OCI-LY1 (cell line): ENCODE measurements around the gene MEOX2.

ENCODE experiments used
- H2AFZ ChIP-seq: fragments of 200-600 bp; sonication (generic), shearing (Covaris generic); 2 replicates; pipeline ENCODE4 v1.6.0; 2014; ENCODE audit warnings: antibody characterized with exemption, mild to moderate bottlenecking, low read length
- H3F3A ChIP-seq: fragments of 200-600 bp; sonication (generic), shearing (Covaris generic); 2 replicates; pipeline ENCODE4 v1.6.0; 2014; ENCODE audit warnings: mild to moderate bottlenecking, antibody characterized with exemption, low read length, moderate library complexity; ENCODE audit not compliant: insufficient read depth
- H3K27ac ChIP-seq: fragments of 200-600 bp; sonication (generic); 2 replicates; pipeline ENCODE4 v1.5.1; 2014; ENCODE audit warnings: low read length, mixed run types, mild to moderate bottlenecking, low read depth; ENCODE audit not compliant: poor library complexity, severe bottlenecking
- H3K27me3 ChIP-seq: fragments of 200-600 bp; sonication (generic); 2 replicates; pipeline ENCODE4 v1.6.0; 2014; ENCODE audit warnings: antibody characterized with exemption, mild to moderate bottlenecking, low read length, moderate library complexity; ENCODE audit not compliant: insufficient read depth
- H3K36me3 ChIP-seq: fragments of 200-600 bp; sonication (generic); 2 replicates; pipeline ENCODE4 v1.6.1; 2014; ENCODE audit warnings: mild to moderate bottlenecking, antibody characterized with exemption, low read length, moderate library complexity, mixed read lengths; ENCODE audit not compliant: insufficient read depth
- H3K4me1 ChIP-seq: fragments of 200-600 bp; sonication (generic); 2 replicates; pipeline ENCODE4 v1.5.1; 2014; ENCODE audit warnings: mild to moderate bottlenecking, low read length, moderate library complexity; ENCODE audit not compliant: insufficient read depth, severe bottlenecking
- H3K4me2 ChIP-seq: fragments of 200-600 bp; sonication (generic), shearing (Covaris generic); 2 replicates; pipeline ENCODE4 v1.6.1; 2014; ENCODE audit warnings: low read length
- H3K4me3 ChIP-seq: fragments of 200-600 bp; sonication (generic); 2 replicates; pipeline ENCODE4 v1.5.1; 2014; ENCODE audit warnings: low read length, low read depth, mild to moderate bottlenecking, mixed read lengths; ENCODE audit not compliant: poor library complexity, severe bottlenecking
- H3K79me2 ChIP-seq: fragments of 200-600 bp; shearing (Covaris generic); 2 replicates; pipeline ENCODE4 v1.6.1; 2016; ENCODE audit warnings: mixed run types, low read length, mixed read lengths; ENCODE audit not compliant: insufficient read depth
- H3K9ac ChIP-seq: fragments of 200-600 bp; sonication (generic), shearing (Covaris generic); 2 replicates; pipeline ENCODE4 v1.6.1; 2014; ENCODE audit warnings: mild to moderate bottlenecking, low read length, mixed read lengths
- H3K9me2 ChIP-seq: fragments of 200-600 bp; sonication (generic), shearing (Covaris generic); 2 replicates; pipeline ENCODE4 v1.6.1; 2014; ENCODE audit warnings: low read depth, mild to moderate bottlenecking, low read length, mixed read lengths
- H3K9me3 ChIP-seq: fragments of 200-600 bp; shearing (Covaris generic); 2 replicates; pipeline ENCODE4 v1.6.1; 2014; ENCODE audit warnings: low read length, mixed read lengths
- H4K20me1 ChIP-seq: fragments of 200-600 bp; sonication (generic), shearing (Covaris generic); 2 replicates; pipeline ENCODE4 v1.6.0; 2016; ENCODE audit warnings: mild to moderate bottlenecking, low read length; ENCODE audit not compliant: insufficient read depth
- CTCF ChIP-seq: fragments of 200-600 bp; sonication (generic), shearing (Covaris generic); IDR thresholded peaks from 2 replicates; pipeline ENCODE4 v1.5.1; 2017; ENCODE audit warnings: mild to moderate bottlenecking, antibody characterized with exemption, low read length, moderate library complexity, mixed read lengths
- EZH2 ChIP-seq: fragments of 200-600 bp; sonication (generic), shearing (Covaris generic); IDR thresholded peaks from 2 replicates; pipeline ENCODE4 v1.8.0; 2017; ENCODE audit warnings: borderline replicate concordance, mixed run types, mild to moderate bottlenecking, antibody characterized with exemption, low read length, moderate library complexity, mixed read lengths

The MEOX2 gene

GRCh38 chr7:15651693-15652092 is 34.8 kb downstream of the MEOX2 start:
- Histone ChIP-seq H3K4me2 (no peak overlapping the region), H3F3A (no peaks in the 10 kb centered on the region), H3K79me2 (no peaks in the 10 kb centered on the region), H3K27ac (no peak overlapping the region), H3K4me3 (no peak overlapping the region), H3K9me3 (no peaks in the 10 kb centered on the region), H3K36me3 (no peaks in the 10 kb centered on the region), H2AFZ (no peak overlapping the region), H3K9ac (no peak overlapping the region), H3K4me1 (no peaks in the 10 kb centered on the region), H3K9me2 (no peaks in the 10 kb centered on the region), H4K20me1 (no peaks in the 10 kb centered on the region), H3K27me3 (no peaks in the 10 kb centered on the region)
- no peak for TF ChIP-seq CTCF
- no peak for TF ChIP-seq EZH2

GRCh38 chr7:15650787-15651186 is 35.7 kb downstream of the MEOX2 start:
- Histone ChIP-seq H3K79me2 (no peaks in the 10 kb centered on the region), H3K9ac (no peak overlapping the region), H3K4me1 (no peaks in the 10 kb centered on the region), H3K4me2 (no peak overlapping the region), H2AFZ (no peak overlapping the region), H3K36me3 (no peaks in the 10 kb centered on the region), H4K20me1 (no peaks in the 10 kb centered on the region), H3K27ac (no peak overlapping the region), H3K9me2 (no peaks in the 10 kb centered on the region), H3K9me3 (no peaks in the 10 kb centered on the region), H3K4me3 (no peak overlapping the region), H3K27me3 (no peaks in the 10 kb centered on the region), H3F3A (no peaks in the 10 kb centered on the region)
- TF ChIP-seq EZH2, result no peak
- TF ChIP-seq CTCF, result no peak

GRCh38 chr7:15648461-15648961 is 38.0 kb downstream of the MEOX2 start:
- Histone ChIP-seq H3K9me3 (no peaks in the 10 kb centered on the region), H3K4me3 (no peak overlapping the region)

More at GRCh38 chr7:15648461-15648961, 38.0 kb downstream of the MEOX2 start:
- no peak overlapping the region for H2AFZ ChIP-seq
- H4K20me1 ChIP-seq, result no peaks in the 10 kb centered on the region
- no peaks in the 10 kb centered on the region for H3F3A ChIP-seq
- no peaks in the 10 kb centered on the region for H3K36me3 ChIP-seq
- H3K27me3 ChIP-seq, result no peaks in the 10 kb centered on the region
- no peaks in the 10 kb centered on the region for H3K79me2 ChIP-seq
- H3K9ac ChIP-seq, result no peak overlapping the region
- H3K4me1 ChIP-seq, result no peaks in the 10 kb centered on the region
- H3K9me2 ChIP-seq, result no peaks in the 10 kb centered on the region
- no peak for TF ChIP-seq EZH2
- no peak for TF ChIP-seq CTCF
- H3K4me2 ChIP-seq, result no peak overlapping the region
- no peak overlapping the region for H3K27ac ChIP-seq
